Measurements from ENCODE around the gene PINK1. TPM values are rescaled to one million over a fixed set of nuclear protein-coding genes. Genes with fewer than 3 reads are reported as not detected.
A peak's percentile ranks its signal among the peaks of the same experiment; 100 is the strongest.

PINK1 gene
- total RNA-seq (2012; rRNA removed) = 34.3 and 38.5 TPM in 2 replicates

DNA sequence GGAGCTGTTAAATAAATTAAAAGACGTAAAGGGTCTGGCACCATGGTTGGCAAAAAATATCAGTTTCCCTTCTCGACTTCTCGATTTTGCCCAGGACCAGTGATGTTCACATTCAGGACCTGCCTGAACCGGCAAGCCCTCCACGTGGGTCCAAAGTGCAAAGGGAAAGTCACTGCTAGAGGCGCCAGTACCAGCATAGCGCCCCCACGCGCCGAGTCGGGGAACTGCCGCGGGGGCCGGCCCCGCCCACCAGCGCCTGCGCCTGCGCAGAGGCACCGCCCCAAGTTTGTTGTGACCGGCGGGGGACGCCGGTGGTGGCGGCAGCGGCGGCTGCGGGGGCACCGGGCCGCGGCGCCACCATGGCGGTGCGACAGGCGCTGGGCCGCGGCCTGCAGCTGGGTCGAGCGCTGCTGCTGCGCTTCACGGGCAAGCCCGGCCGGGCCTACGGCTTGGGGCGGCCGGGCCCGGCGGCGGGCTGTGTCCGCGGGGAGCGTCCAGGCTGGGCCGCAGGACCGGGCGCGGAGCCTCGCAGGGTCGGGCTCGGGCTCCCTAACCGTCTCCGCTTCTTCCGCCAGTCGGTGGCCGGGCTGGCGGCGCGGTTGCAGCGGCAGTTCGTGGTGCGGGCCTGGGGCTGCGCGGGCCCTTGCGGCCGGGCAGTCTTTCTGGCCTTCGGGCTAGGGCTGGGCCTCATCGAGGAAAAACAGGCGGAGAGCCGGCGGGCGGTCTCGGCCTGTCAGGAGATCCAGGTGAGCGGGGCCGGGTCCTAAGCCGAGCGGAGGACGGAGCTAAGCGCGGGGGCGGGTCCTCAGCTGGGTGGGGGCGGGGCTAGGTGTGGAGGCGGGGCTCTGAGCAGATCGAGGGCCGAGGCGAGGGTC, at the start of gene PINK1:
PINK1 (plus strand) TSS at position 269 of the 875 bp plus-strand sequence; CDS start at position 360, 91 bp downstream.
- peaks cover 8% of the 10 kb centered on the region for H3K36me3 ChIP-seq (ENCODE audit: insufficient read depth, low read length)
- peak within 1 kb of the TSS; percentile 98 for H3K9ac ChIP-seq (ENCODE audit: low read depth, low read length)
- no peaks in the 10 kb centered on the region for H3K9me3 ChIP-seq (replicated peaks; ENCODE audit: low read length)
- H3K4me3 ChIP-seq (ENCODE audit: low read length) = peak within 1 kb of the TSS; percentile 99
- H3K4me1 ChIP-seq (ENCODE audit: control insufficient read depth, insufficient read depth, low read length) = peaks cover 19% of the 10 kb centered on the region
- peak within 1 kb of the TSS; percentile 93 for H3K4me2 ChIP-seq (ENCODE audit: low read length)
- no peaks in the 10 kb centered on the region for H3K27me3 ChIP-seq (ENCODE audit: control insufficient read depth, insufficient read depth, low read length)

DNA sequence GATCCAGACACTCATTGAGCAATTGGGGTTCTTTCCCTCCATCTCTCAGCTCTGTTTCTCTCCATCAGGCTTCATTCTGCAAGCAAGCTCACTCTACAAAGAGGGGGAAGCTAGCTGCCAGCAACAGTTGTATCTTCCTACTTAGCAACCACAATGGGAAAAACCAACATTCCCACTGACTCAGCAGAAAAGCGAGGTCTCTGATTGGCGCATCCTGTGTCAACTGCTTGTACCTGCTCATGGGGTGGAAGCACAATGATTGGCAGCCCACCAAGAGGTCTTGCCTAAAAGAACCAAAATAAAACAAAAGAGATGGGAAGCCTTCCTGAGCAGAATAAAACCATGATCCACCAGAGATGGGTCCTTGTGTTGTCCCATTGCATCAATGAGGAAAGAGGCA, 48.4 kb upstream of the PINK1 start:
- H3K4me3 ChIP-seq (ENCODE audit: low read length) = no peak overlapping the region
- H3K36me3 ChIP-seq (ENCODE audit: insufficient read depth, low read length) = no peaks in the 10 kb centered on the region
- H3K4me2 ChIP-seq (ENCODE audit: low read length) = no peak overlapping the region
- no peaks in the 10 kb centered on the region for H3K9me3 ChIP-seq (replicated peaks; ENCODE audit: low read length)
- peaks cover 26% of the 10 kb centered on the region for H3K4me1 ChIP-seq (ENCODE audit: control insufficient read depth, insufficient read depth, low read length)
- H3K9ac ChIP-seq (ENCODE audit: low read depth, low read length) = no peak overlapping the region
- H3K27me3 ChIP-seq (ENCODE audit: control insufficient read depth, insufficient read depth, low read length) = no peaks in the 10 kb centered on the region

DNA sequence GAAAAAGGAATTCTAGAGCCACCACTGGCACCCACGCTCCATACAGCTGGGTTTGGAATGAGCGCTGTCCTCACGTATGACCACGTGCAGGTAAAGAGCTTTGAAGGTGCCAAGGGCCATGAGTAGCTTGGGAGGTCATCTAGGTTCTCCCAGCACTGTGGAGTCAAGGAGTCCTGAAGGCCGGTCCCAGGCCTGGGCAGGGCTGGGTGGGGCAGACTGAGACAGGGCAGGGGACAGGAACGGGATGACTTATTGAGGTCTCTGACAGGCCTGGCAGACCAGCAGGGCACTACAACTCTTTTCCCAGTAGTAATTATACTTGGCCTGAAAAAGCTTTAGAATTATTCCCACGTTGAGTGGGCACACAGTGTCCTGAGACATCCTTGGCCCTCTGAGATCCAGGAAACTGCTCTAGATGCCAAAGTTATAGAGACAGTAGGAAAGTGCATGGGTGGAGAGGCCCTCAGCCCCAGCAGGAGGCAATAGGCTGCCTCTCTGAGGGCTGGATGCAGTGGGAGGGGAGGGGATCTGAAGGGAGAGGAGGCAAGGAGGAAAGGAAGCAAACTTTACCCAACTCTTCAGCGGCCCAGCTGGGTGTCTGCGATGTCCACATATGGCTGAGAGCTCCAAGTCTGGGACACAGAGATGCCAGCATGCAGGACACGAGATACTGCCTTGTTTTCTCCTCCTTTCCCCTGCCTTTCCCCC, 46.2 kb upstream of the PINK1 start:
- Histone ChIP-seq H3K9ac (ENCODE audit: low read depth, low read length) (no peak overlapping the region), H3K4me3 (ENCODE audit: low read length) (no peak overlapping the region), H3K4me1 (ENCODE audit: control insufficient read depth, insufficient read depth, low read length) (peaks cover 35% of the 10 kb centered on the region), H3K9me3 (replicated peaks; ENCODE audit: low read length) (no peaks in the 10 kb centered on the region), H3K36me3 (ENCODE audit: insufficient read depth, low read length) (no peaks in the 10 kb centered on the region), H3K27me3 (ENCODE audit: control insufficient read depth, insufficient read depth, low read length) (no peaks in the 10 kb centered on the region), H3K4me2 (ENCODE audit: low read length) (no peak overlapping the region)

DNA sequence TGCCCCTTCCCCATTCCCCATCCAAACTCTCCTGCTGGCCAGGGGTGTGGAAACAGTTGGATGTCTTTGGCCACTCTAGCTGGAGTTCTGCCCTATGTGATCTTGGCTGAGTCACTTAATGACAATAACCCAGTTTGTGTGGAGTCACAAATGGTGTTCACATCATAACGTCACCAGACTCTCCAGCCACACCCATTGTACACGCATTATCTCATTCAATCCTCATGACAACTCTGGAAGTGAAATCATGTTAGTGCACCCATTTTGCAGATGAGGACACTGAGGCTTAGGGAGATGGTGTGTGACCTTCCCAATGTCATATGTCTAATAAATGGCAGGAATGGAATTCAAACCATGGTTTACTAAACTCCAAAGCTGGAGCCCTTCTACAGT, 45.6 kb upstream of the PINK1 start:
- H3K36me3 ChIP-seq (ENCODE audit: insufficient read depth, low read length) = no peaks in the 10 kb centered on the region
- no peaks in the 10 kb centered on the region for H3K27me3 ChIP-seq (ENCODE audit: control insufficient read depth, insufficient read depth, low read length)
- no peak overlapping the region for H3K4me2 ChIP-seq (ENCODE audit: low read length)
- peaks cover 35% of the 10 kb centered on the region for H3K4me1 ChIP-seq (ENCODE audit: control insufficient read depth, insufficient read depth, low read length)
- H3K9me3 ChIP-seq (replicated peaks; ENCODE audit: low read length) = no peaks in the 10 kb centered on the region
- H3K9ac ChIP-seq (ENCODE audit: low read depth, low read length) = no peak overlapping the region
- H3K4me3 ChIP-seq (ENCODE audit: low read length) = no peak overlapping the region

DNA sequence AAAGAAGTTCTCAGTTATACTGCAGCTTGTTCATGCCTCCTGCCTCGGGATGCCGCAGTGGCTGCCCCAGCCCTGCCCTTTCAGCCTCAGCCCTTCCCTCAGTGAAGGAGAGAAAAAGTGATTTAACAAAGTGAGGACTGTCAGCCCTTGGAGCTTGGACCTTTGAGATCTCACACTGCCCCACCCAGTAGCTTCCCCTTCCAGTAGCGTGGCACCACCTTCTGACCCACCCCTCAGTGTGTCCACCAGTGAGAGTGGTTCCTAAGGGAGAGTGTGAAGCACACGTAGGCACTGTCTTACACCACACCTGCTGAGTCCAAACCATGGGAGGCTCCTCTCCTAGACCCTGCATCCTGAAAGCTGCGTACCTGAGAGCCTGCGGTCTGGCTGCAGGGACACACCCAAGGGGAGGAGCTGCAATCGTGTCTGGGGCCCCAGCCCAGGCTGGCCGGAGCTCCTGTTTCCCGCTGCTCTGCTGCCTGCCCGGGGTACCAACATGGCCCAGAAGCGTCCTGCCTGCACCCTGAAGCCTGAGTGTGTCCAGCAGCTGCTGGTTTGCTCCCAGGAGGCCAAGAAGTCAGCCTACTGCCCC, 44.5 kb upstream of the PINK1 start, which contains the start of gene CDA:
CDA (plus strand) TSS at position 464 of the 592 bp plus-strand sequence; CDS start at position 497, 33 bp downstream.
- Histone ChIP-seq H3K9ac (ENCODE audit: low read depth, low read length) (peak within 1 kb of the TSS; percentile 24), H3K4me3 (ENCODE audit: low read length) (peak within 1 kb of the TSS; percentile 21), H3K36me3 (ENCODE audit: insufficient read depth, low read length) (no peaks in the 10 kb centered on the region), H3K4me2 (ENCODE audit: low read length) (peak within 1 kb of the TSS; percentile 62), H3K9me3 (replicated peaks; ENCODE audit: low read length) (no peaks in the 10 kb centered on the region), H3K4me1 (ENCODE audit: control insufficient read depth, insufficient read depth, low read length) (peaks cover 35% of the 10 kb centered on the region), H3K27me3 (ENCODE audit: control insufficient read depth, insufficient read depth, low read length) (no peaks in the 10 kb centered on the region)

DNA sequence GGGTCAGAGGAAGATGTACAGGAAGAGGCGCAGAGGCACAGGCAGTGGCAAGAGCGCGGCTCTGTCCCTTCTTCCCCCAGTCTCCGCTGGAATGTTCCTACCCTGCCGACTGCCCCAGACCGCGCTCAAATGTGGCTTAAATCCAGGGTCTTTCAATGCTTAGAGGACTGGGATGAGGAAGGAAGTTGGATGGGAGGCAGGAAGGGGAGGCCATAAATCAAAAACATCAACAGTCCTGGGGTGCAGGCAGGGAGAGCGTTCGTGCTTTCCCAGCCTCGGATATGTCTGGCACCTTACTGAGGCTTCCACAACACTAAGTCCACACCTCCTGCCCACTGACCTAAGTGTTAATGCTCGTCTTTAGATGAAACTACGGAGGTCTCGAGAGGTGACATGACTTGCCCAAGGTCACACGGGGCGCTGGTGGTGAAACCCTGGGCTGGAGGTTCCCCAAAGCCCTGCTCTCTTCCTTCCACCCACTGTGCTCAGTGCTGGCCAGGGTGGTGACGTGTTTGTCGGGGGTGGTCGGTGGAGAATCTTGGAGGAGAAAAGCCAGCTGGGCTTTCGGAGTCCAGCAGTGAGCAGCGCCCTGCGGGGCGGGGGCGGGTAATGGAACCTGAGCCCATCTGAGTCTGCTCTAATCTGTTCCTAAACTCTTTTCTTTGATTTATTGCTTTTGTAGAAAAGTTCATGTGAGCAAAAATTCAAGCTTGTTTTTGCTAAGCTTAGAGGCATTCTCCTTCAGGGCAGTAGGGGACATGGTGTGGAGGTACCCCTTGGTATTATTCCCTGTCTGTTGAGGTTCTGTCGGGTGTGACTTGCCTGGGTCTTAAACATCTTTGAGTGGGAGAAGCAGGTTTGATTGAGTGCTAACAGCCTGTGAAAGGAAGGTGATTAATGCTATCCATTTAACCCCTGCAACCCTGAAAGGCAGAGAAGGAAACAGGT, 43.7 kb upstream of the PINK1 start:
- H3K4me1 ChIP-seq (ENCODE audit: control insufficient read depth, insufficient read depth, low read length) = peaks cover 35% of the 10 kb centered on the region
- H3K27me3 ChIP-seq (ENCODE audit: control insufficient read depth, insufficient read depth, low read length) = no peaks in the 10 kb centered on the region
- peak overlapping the region; percentile 21 for H3K4me3 ChIP-seq (ENCODE audit: low read length)

DNA sequence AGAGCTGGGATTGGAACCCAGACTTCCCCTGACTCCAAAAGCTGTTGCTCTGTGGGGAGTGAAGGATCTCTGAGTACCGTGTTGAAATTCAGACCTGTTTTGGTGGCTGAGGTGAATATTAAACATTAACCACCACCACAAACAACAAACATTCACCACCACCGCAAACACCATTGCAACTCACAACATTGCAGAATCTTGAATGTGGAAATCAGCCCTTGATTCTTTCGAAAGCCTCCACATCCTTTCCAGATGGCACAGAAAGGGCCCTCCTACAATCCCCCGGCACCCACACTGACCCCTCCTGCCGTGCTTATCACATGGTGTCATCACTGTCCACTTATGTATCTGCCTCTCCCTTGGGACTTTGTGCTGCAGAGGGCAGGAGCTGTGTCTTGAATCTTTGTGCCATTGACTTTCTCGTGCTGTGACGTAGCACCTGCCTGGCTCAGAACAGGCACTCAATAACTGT, 42.9 kb upstream of the PINK1 start:
- Histone ChIP-seq H3K4me1 (ENCODE audit: control insufficient read depth, insufficient read depth, low read length) (peaks cover 35% of the 10 kb centered on the region), H3K27me3 (ENCODE audit: control insufficient read depth, insufficient read depth, low read length) (no peaks in the 10 kb centered on the region), H3K4me2 (ENCODE audit: low read length) (peak overlapping the region; percentile 62), H3K9me3 (replicated peaks; ENCODE audit: low read length) (no peaks in the 10 kb centered on the region), H3K36me3 (ENCODE audit: insufficient read depth, low read length) (no peaks in the 10 kb centered on the region), H3K9ac (ENCODE audit: low read depth, low read length) (peak overlapping the region; percentile 24), H3K4me3 (ENCODE audit: low read length) (no peak overlapping the region)

More for the DNA sequence above, 43.7 kb upstream of the PINK1 start:
- Histone ChIP-seq H3K9me3 (replicated peaks; ENCODE audit: low read length) (no peaks in the 10 kb centered on the region), H3K9ac (ENCODE audit: low read depth, low read length) (peak overlapping the region; percentile 24), H3K36me3 (ENCODE audit: insufficient read depth, low read length) (no peaks in the 10 kb centered on the region), H3K4me2 (ENCODE audit: low read length) (peak overlapping the region; percentile 62)

DNA sequence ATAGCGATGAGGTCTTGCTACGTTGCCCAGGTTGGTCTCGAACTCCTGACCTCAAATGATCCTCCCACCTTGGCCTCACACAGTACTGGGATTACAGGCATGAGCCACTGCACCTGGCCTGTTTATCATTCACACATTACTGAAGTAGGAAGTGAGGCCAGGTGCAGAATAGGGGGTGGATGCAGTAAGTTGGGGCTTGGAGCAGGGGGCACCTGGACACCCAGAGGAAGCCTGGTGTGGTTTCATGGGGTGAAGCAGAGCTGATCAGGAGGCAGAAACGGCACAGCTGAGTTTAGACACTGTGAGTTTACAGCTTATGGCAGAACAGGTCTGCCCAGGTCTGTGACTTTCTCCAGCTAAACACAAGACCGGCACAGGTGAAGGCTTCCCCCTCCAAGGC, 39.5 kb upstream of the PINK1 start:
- Histone ChIP-seq H3K36me3 (ENCODE audit: insufficient read depth, low read length) (no peaks in the 10 kb centered on the region), H3K9ac (ENCODE audit: low read depth, low read length) (no peak overlapping the region), H3K9me3 (replicated peaks; ENCODE audit: low read length) (no peaks in the 10 kb centered on the region), H3K4me3 (ENCODE audit: low read length) (no peak overlapping the region), H3K4me1 (ENCODE audit: control insufficient read depth, insufficient read depth, low read length) (peaks cover 21% of the 10 kb centered on the region), H3K4me2 (ENCODE audit: low read length) (no peak overlapping the region), H3K27me3 (ENCODE audit: control insufficient read depth, insufficient read depth, low read length) (no peaks in the 10 kb centered on the region)

DNA sequence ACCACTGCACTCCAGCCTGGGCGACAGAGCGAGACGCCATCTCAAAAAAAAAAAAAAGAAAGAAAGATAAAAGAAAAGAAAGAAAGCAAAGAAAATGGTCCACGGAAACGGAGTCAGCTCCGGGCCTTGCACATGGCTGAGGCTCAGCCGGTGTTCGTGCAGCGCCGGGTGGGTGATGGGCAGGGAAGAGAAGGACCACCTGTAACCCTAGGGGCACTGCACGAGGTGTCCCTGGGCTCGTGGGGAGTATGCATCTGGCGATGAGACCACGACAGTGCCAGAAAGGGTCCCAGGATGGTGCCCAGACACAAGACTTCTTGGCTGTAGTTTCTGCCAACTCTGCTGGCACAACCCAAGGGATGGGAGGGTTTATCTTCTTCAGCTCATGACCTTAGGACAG, 38.5 kb upstream of the PINK1 start:
- no peak overlapping the region for H3K4me2 ChIP-seq (ENCODE audit: low read length)
- H3K9me3 ChIP-seq (replicated peaks; ENCODE audit: low read length) = no peaks in the 10 kb centered on the region
- H3K9ac ChIP-seq (ENCODE audit: low read depth, low read length) = no peak overlapping the region
- H3K27me3 ChIP-seq (ENCODE audit: control insufficient read depth, insufficient read depth, low read length) = no peaks in the 10 kb centered on the region
- no peaks in the 10 kb centered on the region for H3K36me3 ChIP-seq (ENCODE audit: insufficient read depth, low read length)
- peaks cover 12% of the 10 kb centered on the region for H3K4me1 ChIP-seq (ENCODE audit: control insufficient read depth, insufficient read depth, low read length)
- H3K4me3 ChIP-seq (ENCODE audit: low read length) = no peak overlapping the region

DNA sequence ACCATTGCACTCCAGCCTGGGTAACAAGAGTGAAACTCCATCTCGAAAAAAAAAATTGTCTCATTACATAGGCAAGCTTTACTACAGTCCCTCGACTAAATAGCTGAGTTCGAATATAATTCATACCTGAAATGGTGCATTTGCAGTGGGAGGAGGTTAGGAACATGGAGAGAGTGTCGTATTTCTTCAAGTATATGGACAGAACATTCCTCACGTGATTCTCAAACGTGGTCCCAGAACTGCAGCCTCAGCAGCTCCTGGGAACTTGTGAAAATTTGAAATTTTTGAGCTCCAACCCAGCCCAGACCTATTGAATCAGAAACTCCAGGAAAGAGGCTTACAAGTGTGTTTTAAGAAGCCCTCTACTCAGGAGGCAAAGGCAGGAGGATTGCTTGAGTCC, 37.2 kb upstream of the PINK1 start:
- Histone ChIP-seq H3K9me3 (replicated peaks; ENCODE audit: low read length) (no peaks in the 10 kb centered on the region), H3K9ac (ENCODE audit: low read depth, low read length) (no peak overlapping the region), H3K4me2 (ENCODE audit: low read length) (no peak overlapping the region), H3K36me3 (ENCODE audit: insufficient read depth, low read length) (no peaks in the 10 kb centered on the region), H3K27me3 (ENCODE audit: control insufficient read depth, insufficient read depth, low read length) (no peaks in the 10 kb centered on the region), H3K4me1 (ENCODE audit: control insufficient read depth, insufficient read depth, low read length) (peaks cover 12% of the 10 kb centered on the region), H3K4me3 (ENCODE audit: low read length) (no peak overlapping the region)
